NCI-H526 treated with DMSO at 0.1 percent for 48 hours (cell line): ENCODE results near the gene ACTA2.

Experiments used
- DNase-seq: peaks from one replicate; lab custom pipeline; 2025; lab: John Stamatoyannopoulos, UW

The ACTA2 gene

DNA sequence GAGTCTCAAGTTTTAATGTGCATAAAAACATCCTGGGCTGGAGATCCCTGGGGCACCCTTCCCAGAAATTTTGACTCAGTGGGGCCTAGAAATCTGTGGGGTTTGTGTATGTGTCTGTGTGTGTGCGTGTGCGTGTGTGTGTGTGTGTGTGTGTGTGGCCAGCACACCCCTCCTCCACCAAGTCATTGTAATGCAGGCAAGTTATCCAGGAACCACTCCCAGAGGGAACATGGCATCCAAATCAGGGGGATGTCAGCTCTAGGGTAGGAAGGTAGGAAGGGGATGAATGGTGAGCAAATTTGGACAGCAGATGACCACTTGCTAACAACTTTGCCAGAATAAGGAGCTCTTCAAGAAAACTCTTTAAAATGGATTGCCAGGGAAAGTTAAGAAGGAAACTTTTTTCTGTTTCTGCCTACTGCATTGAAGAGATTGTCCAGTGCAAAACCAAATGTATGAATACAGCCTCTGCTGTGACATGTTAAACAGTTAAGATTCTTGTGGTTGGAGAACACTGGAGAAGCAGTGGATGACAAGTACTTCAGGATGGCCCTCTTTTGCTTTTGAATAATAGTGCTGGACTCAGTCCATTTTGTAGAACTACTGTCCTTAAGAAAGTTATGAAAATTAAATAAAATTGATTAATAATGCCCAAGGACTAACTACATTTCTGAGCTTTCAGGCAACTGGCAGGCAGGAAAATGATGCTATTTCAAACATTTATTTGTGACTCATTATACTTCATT is 60.2 kb downstream of the ACTA2 start:
- no peak for DNase-seq

- no peak for DNase-seq
Observed at GRCh38 chr10:88890681-88891381, 61.7 kb downstream of the ACTA2 start.

GRCh38 chr10:88889559-88890337 is 62.8 kb downstream of the ACTA2 start:
- DNase-seq, result no peak

DNA sequence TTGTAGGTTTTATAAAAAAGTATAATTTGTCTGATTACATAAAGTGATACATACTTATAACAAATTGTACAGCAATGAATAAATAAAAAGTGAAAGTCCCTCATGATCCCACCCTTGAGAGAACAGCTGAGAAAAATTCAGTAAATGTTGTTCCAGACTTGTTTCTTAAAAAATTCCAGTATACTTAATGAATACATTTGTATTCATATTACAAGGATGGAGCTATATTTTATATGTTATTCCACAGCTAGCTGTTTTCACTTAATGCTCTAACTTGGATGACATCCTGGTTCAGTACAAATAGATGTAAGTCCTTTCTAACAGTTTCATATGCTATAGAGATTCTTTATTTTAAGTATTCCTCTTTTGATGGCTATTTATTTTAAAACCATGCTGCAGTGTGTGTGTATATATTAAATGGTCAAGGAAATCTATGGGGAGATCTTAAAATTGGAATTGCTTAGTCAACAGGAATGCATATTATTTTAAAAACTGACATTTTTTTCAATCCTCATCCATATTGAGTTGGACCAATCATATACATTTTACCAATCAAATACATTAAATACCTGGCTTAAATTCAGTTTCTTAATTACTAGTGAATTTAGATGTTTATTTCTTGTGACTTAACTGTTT is 63.6 kb downstream of the ACTA2 start:
- DNase-seq, result no peak

DNA sequence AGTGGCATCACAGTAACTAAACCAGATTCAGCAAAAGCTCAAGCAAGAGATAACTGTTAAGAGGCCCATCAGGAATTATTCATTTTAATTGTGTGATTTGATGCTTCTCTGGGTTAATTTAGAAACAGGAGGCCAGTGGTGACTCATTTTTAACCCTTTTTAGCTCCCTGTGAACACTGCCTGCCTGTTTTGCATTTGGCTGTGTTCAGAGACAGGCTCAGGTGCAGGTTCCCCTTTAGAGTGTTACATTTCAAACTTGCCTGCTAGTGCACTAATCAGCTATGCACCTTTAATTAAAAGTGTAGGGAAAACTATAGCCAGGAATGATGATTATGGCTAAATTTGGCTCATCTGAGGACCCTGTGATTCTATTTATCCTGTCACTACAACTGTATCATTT is 66.0 kb downstream of the ACTA2 start:
- no peak for DNase-seq
